ENCODE data around the gene SORCS2. TPM values are rescaled to one million over a fixed set of nuclear protein-coding genes. Genes with fewer than 3 reads are reported as not detected.

The SORCS2 gene
- total RNA-seq, 1 donor from 2014 or later = 3.0 TPM

GRCh38 chr4:7747566-7747965 is 555.2 kb downstream of the SORCS2 start:
- DNase-seq (ENCODE audit: extremely low spot score, unreplicated experiment) = no peak
- no peak for TF ChIP-seq CTCF (IDR thresholded peaks at IDR 0.05)
- H3K9me3 Mint-ChIP-seq (ENCODE audit: unreplicated experiment) = no peaks in the 10 kb centered on the region
- H3K27ac Mint-ChIP-seq (ENCODE audit: unreplicated experiment) = no peak overlapping the region
- H3K4me1 Mint-ChIP-seq (ENCODE audit: unreplicated experiment) = no peaks in the 10 kb centered on the region
- H3K4me3 Mint-ChIP-seq (ENCODE audit: unreplicated experiment) = no peak overlapping the region
- peaks cover 2% of the 10 kb centered on the region for H3K36me3 Mint-ChIP-seq (ENCODE audit: unreplicated experiment)
- no peaks in the 10 kb centered on the region for H3K27me3 Mint-ChIP-seq (ENCODE audit: unreplicated experiment)

- no peak overlapping the region for H3K27ac Mint-ChIP-seq (ENCODE audit: unreplicated experiment)
- no peaks in the 10 kb centered on the region for H3K9me3 Mint-ChIP-seq (ENCODE audit: unreplicated experiment)
- no peaks in the 10 kb centered on the region for H3K4me1 Mint-ChIP-seq (ENCODE audit: unreplicated experiment)
- H3K27me3 Mint-ChIP-seq (ENCODE audit: unreplicated experiment) = no peaks in the 10 kb centered on the region
- DNase-seq (ENCODE audit: extremely low spot score, unreplicated experiment) = no peak
- H3K4me3 Mint-ChIP-seq (ENCODE audit: unreplicated experiment) = no peak overlapping the region
- TF ChIP-seq CTCF (IDR thresholded peaks at IDR 0.05) = no peak
- H3K36me3 Mint-ChIP-seq (ENCODE audit: unreplicated experiment) = peaks cover 2% of the 10 kb centered on the region
Measured at GRCh38 chr4:7750523-7750922, 558.2 kb downstream of the SORCS2 start.

GRCh38 chr4:7750972-7751371 is 558.6 kb downstream of the SORCS2 start:
- H3K27ac Mint-ChIP-seq (ENCODE audit: unreplicated experiment) = no peak overlapping the region
- peaks cover 2% of the 10 kb centered on the region for H3K36me3 Mint-ChIP-seq (ENCODE audit: unreplicated experiment)

GRCh38 chr4:7752649-7753048 is 560.3 kb downstream of the SORCS2 start:
- Mint-ChIP-seq H3K9me3 (ENCODE audit: unreplicated experiment) (no peaks in the 10 kb centered on the region), H3K4me3 (ENCODE audit: unreplicated experiment) (no peak overlapping the region), H3K27me3 (ENCODE audit: unreplicated experiment) (no peaks in the 10 kb centered on the region), H3K4me1 (ENCODE audit: unreplicated experiment) (no peaks in the 10 kb centered on the region), H3K36me3 (ENCODE audit: unreplicated experiment) (no peaks in the 10 kb centered on the region), H3K27ac (ENCODE audit: unreplicated experiment) (no peak overlapping the region)
- DNase-seq (ENCODE audit: extremely low spot score, unreplicated experiment) = no peak
- no peak for TF ChIP-seq CTCF (IDR thresholded peaks at IDR 0.05)

More at GRCh38 chr4:7750972-7751371, 558.6 kb downstream of the SORCS2 start:
- DNase-seq (ENCODE audit: extremely low spot score, unreplicated experiment) = no peak
- H3K9me3 Mint-ChIP-seq (ENCODE audit: unreplicated experiment) = no peaks in the 10 kb centered on the region
- TF ChIP-seq CTCF (IDR thresholded peaks at IDR 0.05) = no peak
- H3K4me1 Mint-ChIP-seq (ENCODE audit: unreplicated experiment) = no peaks in the 10 kb centered on the region
- H3K4me3 Mint-ChIP-seq (ENCODE audit: unreplicated experiment) = no peak overlapping the region
- H3K27me3 Mint-ChIP-seq (ENCODE audit: unreplicated experiment) = no peaks in the 10 kb centered on the region

- TF ChIP-seq CTCF (IDR thresholded peaks at IDR 0.05) = no peak
- H3K4me3 Mint-ChIP-seq (ENCODE audit: unreplicated experiment) = no peak overlapping the region
- no peaks in the 10 kb centered on the region for H3K27me3 Mint-ChIP-seq (ENCODE audit: unreplicated experiment)
- H3K36me3 Mint-ChIP-seq (ENCODE audit: unreplicated experiment) = no peaks in the 10 kb centered on the region
- DNase-seq (ENCODE audit: extremely low spot score, unreplicated experiment) = no peak
- no peak overlapping the region for H3K27ac Mint-ChIP-seq (ENCODE audit: unreplicated experiment)
- no peaks in the 10 kb centered on the region for H3K9me3 Mint-ChIP-seq (ENCODE audit: unreplicated experiment)
- peaks cover 3% of the 10 kb centered on the region for H3K4me1 Mint-ChIP-seq (ENCODE audit: unreplicated experiment)
Measured at GRCh38 chr4:7753271-7753670, 560.9 kb downstream of the SORCS2 start.
